ENCODE data around the gene TSPAN5. TPM values are rescaled to one million over a fixed set of nuclear protein-coding genes. Genes with fewer than 3 reads are reported as not detected.
"Not testable (repeated sequence)": the region's sequence is repeated elsewhere in the genome, so short reads cannot be mapped to it uniquely, and the experiment has no call there.

Gene TSPAN5
- total and polyA plus RNA-seq, 2 donors = 4.7 to 10.3 TPM

- Histone ChIP-seq H3K27ac (ENCODE audit: low read depth in 1 of 2, low read length in 1 of 2) (no peak overlapping the region), H3K36me3 (ENCODE audit: control insufficient read depth in 2 of 2, insufficient read depth in 2 of 2, low read length in 1 of 2) (peaks cover 9 to 13% of the 10 kb centered on the region in 2 donors), H3K4me1 (ENCODE audit: control insufficient read depth in 2 of 2, insufficient read depth in 2 of 2, low read length in 2 of 2) (peaks cover 3 to 9% of the 10 kb centered on the region in 2 donors), H3K9me3 (ENCODE audit: control insufficient read depth in 2 of 2, insufficient read depth in 1 of 2, low read length in 1 of 2) (no peaks in the 10 kb centered on the region), H3K4me3 (ENCODE audit: low read length in 2 of 2) (no peak overlapping the region), H3K27me3 (ENCODE audit: control insufficient read depth in 2 of 2, insufficient read depth in 1 of 2, low read length in 1 of 2) (no peaks in the 10 kb centered on the region)
- DNase-seq (ENCODE audit: low read depth in 6 of 9, low spot score in 9 of 9) = no peak
- WGBS = 96% methylated on average over 5 of the region's 5 CpGs
Measured at GRCh38 chr4:98473046-98473445, 185.4 kb downstream of the TSPAN5 start.

GRCh38 chr4:98470831-98471230 lies 187.6 kb downstream of the TSPAN5 start:
- no peaks in the 10 kb centered on the region for H3K27me3 ChIP-seq (ENCODE audit: control insufficient read depth in 2 of 2, insufficient read depth in 1 of 2, low read length in 1 of 2)
- H3K36me3 ChIP-seq (ENCODE audit: control insufficient read depth in 2 of 2, insufficient read depth in 2 of 2, low read length in 1 of 2) = peaks cover 5 to 7% of the 10 kb centered on the region in 2 donors
- no peak overlapping the region for H3K4me3 ChIP-seq (ENCODE audit: low read length in 2 of 2)
- H3K9me3 ChIP-seq (ENCODE audit: control insufficient read depth in 2 of 2, insufficient read depth in 1 of 2, low read length in 1 of 2) = no peaks in the 10 kb centered on the region
- WGBS = 60% methylated on average over 7 of the region's 7 CpGs
- peak in 1 of 9 donors; percentile 26 for DNase-seq (ENCODE audit: low read depth in 6 of 9, low spot score in 9 of 9)
- H3K27ac ChIP-seq (ENCODE audit: low read depth in 1 of 2, low read length in 1 of 2) = no peak overlapping the region
- peaks cover 6 to 14% of the 10 kb centered on the region in 2 donors for H3K4me1 ChIP-seq (ENCODE audit: control insufficient read depth in 2 of 2, insufficient read depth in 2 of 2, low read length in 2 of 2)

GRCh38 chr4:98470366-98470765 lies 188.0 kb downstream of the TSPAN5 start:
- Histone ChIP-seq H3K27me3 (ENCODE audit: control insufficient read depth in 2 of 2, insufficient read depth in 1 of 2, low read length in 1 of 2) (no peaks in the 10 kb centered on the region), H3K4me1 (ENCODE audit: control insufficient read depth in 2 of 2, insufficient read depth in 2 of 2, low read length in 2 of 2) (peaks cover 6 to 14% of the 10 kb centered on the region in 2 donors), H3K27ac (ENCODE audit: low read depth in 1 of 2, low read length in 1 of 2) (no peak overlapping the region), H3K36me3 (ENCODE audit: control insufficient read depth in 2 of 2, insufficient read depth in 2 of 2, low read length in 1 of 2) (peaks cover 5% of the 10 kb centered on the region in 2 donors), H3K9me3 (ENCODE audit: control insufficient read depth in 2 of 2, insufficient read depth in 1 of 2, low read length in 1 of 2) (no peaks in the 10 kb centered on the region), H3K4me3 (ENCODE audit: low read length in 2 of 2) (no peak overlapping the region)
- 97% methylated on average over 3 of the region's 3 CpGs for WGBS
- DNase-seq (ENCODE audit: low read depth in 6 of 9, low spot score in 9 of 9) = no peak

- Histone ChIP-seq H3K36me3 (ENCODE audit: control insufficient read depth in 2 of 2, insufficient read depth in 2 of 2, low read length in 1 of 2) (peaks cover 4 to 5% of the 10 kb centered on the region in 2 donors), H3K4me1 (ENCODE audit: control insufficient read depth in 2 of 2, insufficient read depth in 2 of 2, low read length in 2 of 2) (peaks cover 6 to 14% of the 10 kb centered on the region in 2 donors), H3K27ac (ENCODE audit: low read depth in 1 of 2, low read length in 1 of 2) (no peak overlapping the region), H3K9me3 (ENCODE audit: control insufficient read depth in 2 of 2, insufficient read depth in 1 of 2, low read length in 1 of 2) (no peaks in the 10 kb centered on the region), H3K27me3 (ENCODE audit: control insufficient read depth in 2 of 2, insufficient read depth in 1 of 2, low read length in 1 of 2) (no peaks in the 10 kb centered on the region), H3K4me3 (ENCODE audit: low read length in 2 of 2) (no peak overlapping the region)
- WGBS = 91% methylated on average over 2 of the region's 2 CpGs
- DNase-seq (ENCODE audit: low read depth in 6 of 9, low spot score in 9 of 9) = no peak
Measured at GRCh38 chr4:98469771-98470170, 188.6 kb downstream of the TSPAN5 start.

GRCh38 chr4:98468709-98469108 lies 189.7 kb downstream of the TSPAN5 start:
- DNase-seq (ENCODE audit: low read depth in 6 of 9, low spot score in 9 of 9) = no peak
- Histone ChIP-seq H3K27ac (ENCODE audit: low read depth in 1 of 2, low read length in 1 of 2) (no peak overlapping the region), H3K36me3 (ENCODE audit: control insufficient read depth in 2 of 2, insufficient read depth in 2 of 2, low read length in 1 of 2) (peaks cover 4 to 5% of the 10 kb centered on the region in 2 donors), H3K4me1 (ENCODE audit: control insufficient read depth in 2 of 2, insufficient read depth in 2 of 2, low read length in 2 of 2) (peaks cover 6 to 14% of the 10 kb centered on the region in 2 donors), H3K9me3 (ENCODE audit: control insufficient read depth in 2 of 2, insufficient read depth in 1 of 2, low read length in 1 of 2) (no peaks in the 10 kb centered on the region), H3K27me3 (ENCODE audit: control insufficient read depth in 2 of 2, insufficient read depth in 1 of 2, low read length in 1 of 2) (no peaks in the 10 kb centered on the region), H3K4me3 (ENCODE audit: low read length in 2 of 2) (no peak overlapping the region)
- 79% methylated on average over 6 of the region's 6 CpGs for WGBS

GRCh38 chr4:98467627-98468072 lies 190.8 kb downstream of the TSPAN5 start:
- Histone ChIP-seq H3K27ac (ENCODE audit: low read depth in 1 of 2, low read length in 1 of 2) (no peak overlapping the region), H3K27me3 (ENCODE audit: control insufficient read depth in 2 of 2, insufficient read depth in 1 of 2, low read length in 1 of 2) (no peaks in the 10 kb centered on the region), H3K4me1 (ENCODE audit: control insufficient read depth in 2 of 2, insufficient read depth in 2 of 2, low read length in 2 of 2) (peaks cover 6 to 14% of the 10 kb centered on the region in 2 donors), H3K36me3 (ENCODE audit: control insufficient read depth in 2 of 2, insufficient read depth in 2 of 2, low read length in 1 of 2) (peaks cover 4 to 5% of the 10 kb centered on the region in 2 donors), H3K4me3 (ENCODE audit: low read length in 2 of 2) (peak overlapping the region; percentile 20 to 27), H3K9me3 (ENCODE audit: control insufficient read depth in 2 of 2, insufficient read depth in 1 of 2, low read length in 1 of 2) (no peaks in the 10 kb centered on the region)
- 5% methylated on average over 20 of the region's 20 CpGs for WGBS
- DNase-seq (ENCODE audit: low read depth in 6 of 9, low spot score in 9 of 9) = peak; percentile 48 to 90 (median 69)

GRCh38 chr4:98466868-98467599 lies 191.4 kb downstream of the TSPAN5 start:
- Histone ChIP-seq H3K9me3 (ENCODE audit: control insufficient read depth in 2 of 2, insufficient read depth in 1 of 2, low read length in 1 of 2) (no peaks in the 10 kb centered on the region), H3K27ac (ENCODE audit: low read depth in 1 of 2, low read length in 1 of 2) (no peak overlapping the region), H3K4me1 (ENCODE audit: control insufficient read depth in 2 of 2, insufficient read depth in 2 of 2, low read length in 2 of 2) (peaks cover 6 to 14% of the 10 kb centered on the region in 2 donors), H3K36me3 (ENCODE audit: control insufficient read depth in 2 of 2, insufficient read depth in 2 of 2, low read length in 1 of 2) (peaks cover 3 to 5% of the 10 kb centered on the region in 2 donors), H3K4me3 (ENCODE audit: low read length in 2 of 2) (no peak overlapping the region), H3K27me3 (ENCODE audit: control insufficient read depth in 2 of 2, insufficient read depth in 1 of 2, low read length in 1 of 2) (no peaks in the 10 kb centered on the region)
- DNase-seq (ENCODE audit: low read depth in 6 of 9, low spot score in 9 of 9) = no peak
- 63% methylated on average over 8 of the region's 8 CpGs for WGBS

GRCh38 chr4:98462487-98462886 lies 195.9 kb downstream of the TSPAN5 start:
- no peaks in the 10 kb centered on the region for H3K27me3 ChIP-seq (ENCODE audit: control insufficient read depth in 2 of 2, insufficient read depth in 1 of 2, low read length in 1 of 2)
- H3K27ac ChIP-seq (ENCODE audit: low read depth in 1 of 2, low read length in 1 of 2) = no peak overlapping the region
- DNase-seq (ENCODE audit: low read depth in 6 of 9, low spot score in 9 of 9) = no peak
- no peaks in the 10 kb centered on the region for H3K36me3 ChIP-seq (ENCODE audit: control insufficient read depth in 2 of 2, insufficient read depth in 2 of 2, low read length in 1 of 2)
- no peaks in the 10 kb centered on the region for H3K9me3 ChIP-seq (ENCODE audit: control insufficient read depth in 2 of 2, insufficient read depth in 1 of 2, low read length in 1 of 2)
- no peaks in the 10 kb centered on the region for H3K4me1 ChIP-seq (ENCODE audit: control insufficient read depth in 2 of 2, insufficient read depth in 2 of 2, low read length in 2 of 2)
- H3K4me3 ChIP-seq (ENCODE audit: low read length in 2 of 2) = no peak overlapping the region

GRCh38 chr4:98461121-98461865 lies 197.1 kb downstream of the TSPAN5 start:
- not testable (repeated sequence) for H3K27ac ChIP-seq (ENCODE audit: low read depth in 1 of 2, low read length in 1 of 2); H3K4me1 ChIP-seq (ENCODE audit: control insufficient read depth in 2 of 2, insufficient read depth in 2 of 2, low read length in 2 of 2); DNase-seq (ENCODE audit: low read depth in 6 of 9, low spot score in 9 of 9); H3K36me3 ChIP-seq (ENCODE audit: control insufficient read depth in 2 of 2, insufficient read depth in 2 of 2, low read length in 1 of 2); H3K9me3 ChIP-seq (ENCODE audit: control insufficient read depth in 2 of 2, insufficient read depth in 1 of 2, low read length in 1 of 2); H3K4me3 ChIP-seq (ENCODE audit: low read length in 2 of 2); H3K27me3 ChIP-seq (ENCODE audit: control insufficient read depth in 2 of 2, insufficient read depth in 1 of 2, low read length in 1 of 2)
- 82% methylated on average over 2 of the region's 2 CpGs for WGBS

All from thymus (tissue), 11 donors.